ENCODE results near the gene KRTAP4-12. TPM values are rescaled to one million over a fixed set of nuclear protein-coding genes. Genes with fewer than 3 reads are reported as not detected.

KRTAP4-12 gene
- total RNA-seq, 4 donors from 2014 or later = not detected

- TF ChIP-seq POLR2AphosphoS5 (IDR thresholded peaks at IDR 0.05) = no peak
- TF ChIP-seq POLR2A (IDR thresholded peaks at IDR 0.05) = no peak
- no peak for TF ChIP-seq CTCF (IDR thresholded peaks at IDR 0.05)
- no peak for TF ChIP-seq EP300 (IDR thresholded peaks at IDR 0.05)
- Histone ChIP-seq H3K9me3 (no peaks in the 10 kb centered on the region), H3K27ac (no peak overlapping the region), H3K27me3 (no peaks in the 10 kb centered on the region), H3K4me1 (no peaks in the 10 kb centered on the region), H3K36me3 (no peaks in the 10 kb centered on the region), H3K4me3 (no peak overlapping the region)
- ATAC-seq = no peak
- 41 to 47% methylated on average over 4 of the region's 4 CpGs for WGBS, 2 donors (ENCODE audit: low coverage in 1 of 2)
Observed at GRCh38 chr17:41082626-41083025, 41.4 kb downstream of the KRTAP4-12 start.

GRCh38 chr17:41076788-41077187 lies 47.2 kb downstream of the KRTAP4-12 start:
- Histone ChIP-seq H3K4me3 (no peak overlapping the region), H3K27ac (no peak overlapping the region), H3K36me3 (no peaks in the 10 kb centered on the region), H3K9me3 (no peaks in the 10 kb centered on the region), H3K27me3 (no peaks in the 10 kb centered on the region), H3K4me1 (no peaks in the 10 kb centered on the region)
- no peak for ATAC-seq
- TF ChIP-seq POLR2A (IDR thresholded peaks at IDR 0.05) (no peak), EP300 (IDR thresholded peaks at IDR 0.05) (no peak), CTCF (IDR thresholded peaks at IDR 0.05) (no peak), POLR2AphosphoS5 (IDR thresholded peaks at IDR 0.05) (no peak)

- no peak for ATAC-seq
- Histone ChIP-seq H3K4me1 (no peaks in the 10 kb centered on the region), H3K27me3 (no peaks in the 10 kb centered on the region), H3K4me3 (no peak overlapping the region), H3K27ac (no peak overlapping the region), H3K9me3 (no peaks in the 10 kb centered on the region), H3K36me3 (no peaks in the 10 kb centered on the region)
- 84 to 86% methylated on average over 2 of the region's 2 CpGs for WGBS, 2 donors (ENCODE audit: low coverage in 1 of 2)
- TF ChIP-seq EP300 (IDR thresholded peaks at IDR 0.05) = no peak
- TF ChIP-seq CTCF (IDR thresholded peaks at IDR 0.05) = no peak
- TF ChIP-seq POLR2AphosphoS5 (IDR thresholded peaks at IDR 0.05) = no peak
- no peak for TF ChIP-seq POLR2A (IDR thresholded peaks at IDR 0.05)
Observed at GRCh38 chr17:41073676-41074075, 50.3 kb downstream of the KRTAP4-12 start.

Other genes with a start within 250 kb of the KRTAP4-12 start
- gene KRT20, start 238.9 kb downstream of the KRTAP4-12 start, total RNA-seq = not detected
- gene KRT23, start 186.5 kb downstream of the KRTAP4-12 start, total RNA-seq = 1 to 10 TPM in 1 of 4 donors, not detected in 3; 6.1 TPM
- not detected for gene KRT39, start 157.2 kb downstream of the KRTAP4-12 start, total RNA-seq
- gene KRT40, start 139.9 kb downstream of the KRTAP4-12 start, total RNA-seq = not detected
- not detected for gene KRTAP3-3, start 130.0 kb downstream of the KRTAP4-12 start, total RNA-seq
- gene KRTAP3-2, start 124.3 kb downstream of the KRTAP4-12 start, total RNA-seq = not detected
- gene KRTAP3-1, start 115.1 kb downstream of the KRTAP4-12 start, total RNA-seq = not detected
- gene KRTAP1-5, start 97.0 kb downstream of the KRTAP4-12 start, total RNA-seq = not detected
- gene KRTAP1-4, start 94.0 kb downstream of the KRTAP4-12 start, total RNA-seq = not detected
- not detected for gene KRTAP1-3, start 89.3 kb downstream of the KRTAP4-12 start, total RNA-seq
- not detected for gene KRTAP1-1, start 82.7 kb downstream of the KRTAP4-12 start, total RNA-seq
- not detected for gene KRTAP2-1, start 76.9 kb downstream of the KRTAP4-12 start, total RNA-seq
- gene KRTAP2-2, start 69.0 kb downstream of the KRTAP4-12 start, total RNA-seq = not detected
- gene KRTAP2-3, start 64.1 kb downstream of the KRTAP4-12 start, total RNA-seq = not detected
- not detected for gene KRTAP2-4, start 58.3 kb downstream of the KRTAP4-12 start, total RNA-seq
- not detected for gene KRTAP4-7, start 40.0 kb downstream of the KRTAP4-12 start, total RNA-seq
- gene KRTAP4-8, start 26.0 kb downstream of the KRTAP4-12 start, total RNA-seq = not detected
- gene KRTAP4-16, start 22.0 kb downstream of the KRTAP4-12 start, total RNA-seq = not detected
- not detected for gene KRTAP4-9, start 18.8 kb downstream of the KRTAP4-12 start, total RNA-seq
- gene KRTAP4-11, start 5.8 kb downstream of the KRTAP4-12 start, total RNA-seq = not detected
- not detected for gene KRTAP4-6, start 16.4 kb upstream of the KRTAP4-12 start, total RNA-seq
- gene KRTAP4-5, start 25.6 kb upstream of the KRTAP4-12 start, total RNA-seq = not detected
- gene KRTAP4-4, start 36.6 kb upstream of the KRTAP4-12 start, total RNA-seq = not detected
- not detected for gene KRTAP4-3, start 44.0 kb upstream of the KRTAP4-12 start, total RNA-seq
- not detected for gene KRTAP4-2, start 54.0 kb upstream of the KRTAP4-12 start, total RNA-seq
- not detected for gene KRTAP4-1, start 60.7 kb upstream of the KRTAP4-12 start, total RNA-seq
- gene KRTAP9-1, start 65.7 kb upstream of the KRTAP4-12 start, total RNA-seq = not detected
- not detected for gene KRTAP9-2, start 102.5 kb upstream of the KRTAP4-12 start, total RNA-seq
- gene KRTAP9-3, start 108.3 kb upstream of the KRTAP4-12 start, total RNA-seq = not detected
- gene KRTAP9-8, start 113.8 kb upstream of the KRTAP4-12 start, total RNA-seq = not detected
- gene KRTAP9-4, start 125.5 kb upstream of the KRTAP4-12 start, total RNA-seq = not detected
- not detected for gene KRTAP9-9, start 131.2 kb upstream of the KRTAP4-12 start, total RNA-seq
- not detected for gene KRTAP9-6, start 141.2 kb upstream of the KRTAP4-12 start, total RNA-seq
- under 1 TPM in 1 of 4 donors, not detected in 3; 0.66 TPM for gene KRTAP9-7, start 151.5 kb upstream of the KRTAP4-12 start, total RNA-seq
- gene KRTAP29-1, start 178.7 kb upstream of the KRTAP4-12 start, total RNA-seq = not detected
- not detected for gene KRTAP16-1, start 185.1 kb upstream of the KRTAP4-12 start, total RNA-seq
- not detected for gene KRTAP17-1, start 191.5 kb upstream of the KRTAP4-12 start, total RNA-seq
- not detected for gene KRT33A, start 226.6 kb upstream of the KRTAP4-12 start, total RNA-seq
- gene KRT33B, start 245.6 kb upstream of the KRTAP4-12 start, total RNA-seq = not detected